GM06990 (cell line): ENCODE results near the gene BPIFB3.

ENCODE experiments used
- DNase-seq: peaks from one replicate; pipeline ENCODE4 v3.0.0-alpha.2; 2011; ENCODE audit not compliant: insufficient read length; ENCODE audit errors: extremely low read depth
- H3K27me3 ChIP-seq: replicated peaks from 2 replicates; pipeline ENCODE4 v1.6.0; 2011; ENCODE audit warnings: low read length; ENCODE audit not compliant: control insufficient read depth, insufficient read depth
- H3K36me3 ChIP-seq: 2 replicates; pipeline ENCODE4 v1.5.1; 2011; ENCODE audit warnings: low read length; ENCODE audit not compliant: control insufficient read depth, insufficient read depth
- H3K4me3 ChIP-seq: replicated peaks from 2 replicates; pipeline ENCODE4 v1.5.1; 2011; ENCODE audit warnings: low read depth, mild to moderate bottlenecking, control low read depth, low read length
- TF ChIP-seq, protein P1 (sequence below): IDR thresholded peaks from 2 replicates; pipeline ENCODE4 v1.5.1; 2011; ENCODE audit warnings: low read length, control low read depth, mild to moderate bottlenecking, inconsistent platforms; ENCODE audit not compliant: insufficient read depth, poor library complexity, severe bottlenecking

Gene BPIFB3

DNA sequence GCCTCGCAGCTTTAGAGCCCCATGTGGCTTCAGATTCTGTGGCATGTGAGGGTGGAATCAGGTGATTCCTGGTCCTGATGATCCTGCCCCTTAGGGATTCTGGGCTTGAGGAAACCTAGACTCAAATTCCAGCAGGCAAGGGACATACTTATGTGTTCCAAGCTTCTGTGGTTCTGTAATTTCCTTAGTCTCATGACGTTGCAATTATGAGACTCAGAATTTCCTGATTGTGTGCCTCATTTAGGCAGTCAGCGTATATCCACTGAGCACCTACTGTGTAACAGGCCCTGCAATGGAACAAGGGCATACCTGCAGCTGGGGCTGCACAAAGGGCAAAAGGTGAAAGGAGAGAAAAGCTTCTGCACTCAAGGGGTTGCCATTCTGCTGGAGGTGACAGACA is 14.1 kb downstream of the BPIFB3 start:
- TF ChIP-seq, protein P1, sequence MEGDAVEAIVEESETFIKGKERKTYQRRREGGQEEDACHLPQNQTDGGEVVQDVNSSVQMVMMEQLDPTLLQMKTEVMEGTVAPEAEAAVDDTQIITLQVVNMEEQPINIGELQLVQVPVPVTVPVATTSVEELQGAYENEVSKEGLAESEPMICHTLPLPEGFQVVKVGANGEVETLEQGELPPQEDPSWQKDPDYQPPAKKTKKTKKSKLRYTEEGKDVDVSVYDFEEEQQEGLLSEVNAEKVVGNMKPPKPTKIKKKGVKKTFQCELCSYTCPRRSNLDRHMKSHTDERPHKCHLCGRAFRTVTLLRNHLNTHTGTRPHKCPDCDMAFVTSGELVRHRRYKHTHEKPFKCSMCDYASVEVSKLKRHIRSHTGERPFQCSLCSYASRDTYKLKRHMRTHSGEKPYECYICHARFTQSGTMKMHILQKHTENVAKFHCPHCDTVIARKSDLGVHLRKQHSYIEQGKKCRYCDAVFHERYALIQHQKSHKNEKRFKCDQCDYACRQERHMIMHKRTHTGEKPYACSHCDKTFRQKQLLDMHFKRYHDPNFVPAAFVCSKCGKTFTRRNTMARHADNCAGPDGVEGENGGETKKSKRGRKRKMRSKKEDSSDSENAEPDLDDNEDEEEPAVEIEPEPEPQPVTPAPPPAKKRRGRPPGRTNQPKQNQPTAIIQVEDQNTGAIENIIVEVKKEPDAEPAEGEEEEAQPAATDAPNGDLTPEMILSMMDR, result no peak
- no peaks in the 10 kb centered on the region for H3K36me3 ChIP-seq
- no peak overlapping the region for H3K4me3 ChIP-seq
- DNase-seq, result no peak
- H3K27me3 ChIP-seq, result no peaks in the 10 kb centered on the region

DNA sequence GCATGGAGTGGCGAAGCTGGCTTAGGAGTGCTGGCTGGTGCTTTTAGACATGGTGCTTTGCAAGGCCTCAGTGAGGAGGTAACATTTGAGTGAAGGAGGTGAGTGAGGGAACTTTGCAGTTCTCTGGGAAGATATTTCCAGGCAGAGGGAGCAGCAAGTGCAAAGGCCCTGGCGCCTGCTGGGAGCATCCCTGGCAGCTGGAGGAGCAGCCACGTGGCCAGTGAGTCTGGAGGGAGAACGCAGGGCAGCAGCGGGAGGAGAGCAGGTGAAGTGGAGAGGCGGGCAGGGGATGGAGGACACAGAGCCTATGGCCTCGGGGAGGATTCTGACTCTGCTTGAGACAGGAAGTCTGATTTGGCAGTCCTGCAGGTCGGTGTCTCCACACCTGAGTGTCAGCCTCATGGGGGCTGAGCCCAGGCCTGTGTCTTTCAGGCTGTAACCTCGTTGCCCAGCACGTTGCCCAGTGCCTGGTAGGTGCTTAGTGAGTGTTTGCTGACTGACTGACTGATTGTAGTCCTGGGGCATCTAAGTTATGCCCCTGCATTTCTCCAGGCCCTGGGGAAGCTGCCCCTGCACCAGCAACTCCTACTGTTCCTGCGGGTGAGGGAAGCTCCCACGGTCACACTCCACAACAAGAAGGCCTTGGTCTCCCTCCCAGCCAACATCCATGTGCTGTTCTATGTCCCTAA is 14.7 kb downstream of the BPIFB3 start:
- no peak for DNase-seq
- no peaks in the 10 kb centered on the region for H3K36me3 ChIP-seq
- H3K4me3 ChIP-seq, result no peak overlapping the region
- H3K27me3 ChIP-seq, result no peaks in the 10 kb centered on the region
- TF ChIP-seq, protein P1, result no peak

DNA sequence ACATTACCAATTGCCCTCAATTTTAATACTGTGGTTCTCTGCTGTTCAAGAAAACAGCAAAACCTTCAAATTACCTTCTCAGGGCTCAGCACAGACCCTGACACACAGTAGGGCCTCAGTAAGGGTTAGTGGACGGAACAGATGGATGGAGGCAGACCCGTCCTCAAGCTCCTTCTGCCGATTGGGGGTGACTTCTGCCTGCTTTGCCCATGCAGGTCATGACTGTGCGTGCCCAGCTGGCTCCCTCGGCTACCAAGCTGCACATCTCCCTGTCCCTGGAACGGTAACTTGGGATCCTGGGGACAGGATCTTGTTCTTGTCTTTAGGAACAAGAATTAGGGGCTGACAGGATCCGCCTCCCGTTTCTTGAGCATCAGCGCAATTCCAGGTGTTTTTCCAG is 16.0 kb downstream of the BPIFB3 start:
- H3K4me3 ChIP-seq, result no peak overlapping the region
- H3K36me3 ChIP-seq, result no peaks in the 10 kb centered on the region
- TF ChIP-seq, protein P1, result no peak
- H3K27me3 ChIP-seq, result no peaks in the 10 kb centered on the region
- DNase-seq, result no peak

DNA sequence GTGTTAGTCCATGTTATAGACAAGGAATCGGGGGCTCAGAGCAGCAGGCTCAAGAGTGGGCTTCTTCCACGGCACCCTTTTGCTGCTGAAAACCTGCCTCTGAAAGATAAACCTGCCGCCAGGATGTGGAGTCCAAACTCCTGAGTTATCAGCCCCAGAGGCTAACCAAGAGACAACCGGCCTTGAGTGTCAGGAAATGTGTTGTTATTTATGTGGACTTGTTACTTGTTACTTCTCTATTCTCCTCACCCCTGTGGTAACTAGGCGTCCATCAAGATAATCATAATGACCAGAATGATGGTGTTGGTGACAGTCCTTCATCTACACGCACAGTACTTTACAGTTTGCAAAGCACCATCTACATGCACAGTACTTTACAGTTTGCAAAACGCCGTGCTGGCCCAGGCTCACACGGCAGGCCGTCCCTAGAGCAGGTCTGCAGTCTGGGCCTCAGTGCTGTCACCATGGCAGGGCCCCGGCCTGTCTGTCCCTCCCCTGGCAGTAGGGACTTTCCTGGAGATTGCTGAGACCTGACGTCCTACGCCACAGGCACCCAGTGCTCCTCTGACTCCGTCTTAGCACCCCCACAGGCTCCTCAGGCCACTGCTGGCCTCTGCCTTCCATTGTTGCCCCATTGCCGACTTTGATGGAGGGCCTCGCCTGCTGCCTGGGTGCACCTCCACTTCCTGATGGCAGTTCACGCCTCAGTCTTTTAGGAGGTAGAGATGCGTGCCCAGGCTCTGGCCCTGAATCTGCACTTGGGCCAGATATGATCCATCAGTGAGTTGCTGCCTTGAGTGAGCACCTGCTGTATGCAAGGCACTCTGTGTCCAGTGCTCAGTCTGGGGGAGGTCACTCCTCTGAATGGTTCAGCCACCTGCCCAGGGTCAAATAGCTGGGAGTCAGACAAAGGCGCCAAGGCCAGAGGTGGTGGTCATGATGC is 16.7 kb downstream of the BPIFB3 start:
- DNase-seq, result no peak
- Histone ChIP-seq H3K4me3 (no peak overlapping the region), H3K27me3 (no peaks in the 10 kb centered on the region), H3K36me3 (no peaks in the 10 kb centered on the region)
- TF ChIP-seq, protein P1, result no peak

DNA sequence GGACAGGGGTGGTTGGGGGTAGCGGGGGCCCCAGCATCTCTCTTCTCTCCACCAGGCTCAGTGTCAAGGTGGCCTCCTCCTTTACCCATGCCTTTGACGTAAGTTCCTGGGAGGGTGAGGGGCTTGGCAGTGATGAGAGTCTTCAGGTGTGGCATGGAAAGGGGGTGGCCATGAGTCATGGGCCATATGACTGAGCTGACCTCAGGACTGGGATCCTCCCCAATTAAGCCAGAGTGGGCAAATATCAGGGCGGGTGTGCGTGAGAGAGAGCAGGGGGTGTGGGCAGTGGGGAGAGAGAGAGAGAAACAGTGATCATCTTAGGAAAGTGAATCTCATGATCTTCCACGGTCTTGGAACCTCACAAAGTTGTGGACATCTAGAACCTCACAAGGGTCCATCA is 17.5 kb downstream of the BPIFB3 start:
- DNase-seq, result no peak
- TF ChIP-seq, protein P1, result no peak
- Histone ChIP-seq H3K27me3 (no peaks in the 10 kb centered on the region), H3K4me3 (no peak overlapping the region), H3K36me3 (no peaks in the 10 kb centered on the region)
